Endothelial cell of umbilical vein (primary cell): ENCODE measurements around the gene NEB. TPM values are rescaled to one million over a fixed set of nuclear protein-coding genes. Genes with fewer than 3 reads are reported as not detected.

ENCODE experiments used
- BruUV-seq: library from RNA; stranded (reverse); fragments of 400-500 nt; replicated peaks from 2 replicates; lab custom pipeline; 2021; lab: Mats Ljungman, UMichigan
- CTCF ChIA-PET: fragments of 300-600, 350-600 bp; sonication (Branson Sonifier 250); formaldehyde crosslinking; loops from one replicate; lab custom pipeline; 2021; ENCODE audit warnings: antibody characterized with exemption, inconsistent platforms; lab: Charles Lee
- POLR2A ChIA-PET: fragments of 300-600, 350-600 bp; sonication (Branson Sonifier 250); formaldehyde crosslinking; loops from one replicate; lab custom pipeline; 2021; ENCODE audit warnings: antibody characterized with exemption, inconsistent platforms; lab: Charles Lee
- DNase-seq: peaks from one replicate; pipeline ENCODE4 v3.0.0-alpha.2; 2011; ENCODE audit warnings: low read depth, low spot score
- FAIRE-seq: peaks from 2 replicates; lab custom pipeline; 2011; peaks lifted over from hg19 to GRCh38; lab: Jason Lieb, UNC
- H2AFZ ChIP-seq: 2 replicates; pipeline ENCODE4 v1.6.0; 2012; ENCODE audit warnings: low read depth, low read length, control low read depth, inconsistent platforms
- H3K27ac ChIP-seq: 2 replicates; pipeline ENCODE4 v1.5.1; 2011; ENCODE audit warnings: low read depth, mild to moderate bottlenecking, control low read depth, low read length, moderate library complexity; ENCODE audit not compliant: insufficient read depth
- H3K27me3 ChIP-seq, 2 experiments: 2 replicates each; pipeline versions ENCODE4 v1.6.0 to v1.6.1; 2011; ENCODE audit warnings: low read length in 2 of 2, mixed read lengths in 1 of 2; ENCODE audit not compliant: control insufficient read depth in 2 of 2, insufficient read depth in 2 of 2
- H3K36me3 ChIP-seq, 2 experiments: 2 replicates in 1 of 2; 3 replicates in 1 of 2; pipeline ENCODE4 v1.5.1; 2011; ENCODE audit warnings: low read length in 2 of 2, mild to moderate bottlenecking in 1 of 2, moderate library complexity in 1 of 2; ENCODE audit not compliant: control insufficient read depth in 2 of 2, insufficient read depth in 2 of 2; ENCODE audit errors: extremely low read depth in 1 of 2
- H3K4me1 ChIP-seq: 3 replicates; pipeline ENCODE4 v1.5.1; 2011; ENCODE audit warnings: mild to moderate bottlenecking, low read length; ENCODE audit not compliant: control insufficient read depth, insufficient read depth; ENCODE audit errors: extremely low read depth
- H3K4me2 ChIP-seq: 2 replicates; pipeline ENCODE4 v1.6.1; 2011; ENCODE audit warnings: low read length, control low read depth, mixed read lengths; ENCODE audit not compliant: insufficient read depth
- H3K4me3 ChIP-seq, 3 experiments: fragments of 200-600 bp in 1 of 3; sonication (generic), shearing (Covaris generic) in 1 of 3; replicated peaks in 1 of 3; 2 replicates each; pipeline ENCODE4 v1.5.1; 2011 to 2016; ENCODE audit warnings: control low read depth in 3 of 3, low read length in 3 of 3, mild to moderate bottlenecking in 2 of 3, inconsistent platforms in 1 of 3, low read depth in 1 of 3, moderate library complexity in 1 of 3; ENCODE audit not compliant: insufficient read depth in 1 of 3
- H3K79me2 ChIP-seq: 2 replicates; pipeline ENCODE4 v1.6.0; 2012; ENCODE audit warnings: low read length, inconsistent platforms; ENCODE audit not compliant: control insufficient read depth, insufficient read depth
- H3K9ac ChIP-seq: replicated peaks from 2 replicates; pipeline ENCODE3; 2011; ENCODE audit warnings: low read length, control low read depth; ENCODE audit not compliant: insufficient read depth; ENCODE audit errors: extremely low read depth
- H3K9me1 ChIP-seq: replicated peaks from 3 replicates; pipeline ENCODE4 v1.6.0; 2011; ENCODE audit warnings: mild to moderate bottlenecking, low read length; ENCODE audit not compliant: control insufficient read depth, insufficient read depth; ENCODE audit errors: extremely low read depth
- H3K9me3 ChIP-seq: replicated peaks from 2 replicates; pipeline ENCODE4 v1.5.1; 2012; ENCODE audit warnings: low read length, inconsistent platforms; ENCODE audit not compliant: control insufficient read depth, insufficient read depth
- H4K20me1 ChIP-seq: replicated peaks from 2 replicates; pipeline ENCODE3; 2011; ENCODE audit warnings: mild to moderate bottlenecking, low read length; ENCODE audit not compliant: control insufficient read depth, insufficient read depth; ENCODE audit errors: extremely low read depth
- EZH2 ChIP-seq: IDR thresholded peaks from 2 replicates; pipeline ENCODE4 v1.6.1; 2012; ENCODE audit warnings: borderline replicate concordance, low read depth, mild to moderate bottlenecking, moderate library complexity, low read length, inconsistent platforms; ENCODE audit not compliant: severe bottlenecking
- GATA2 ChIP-seq: IDR thresholded peaks from 2 replicates; pipeline ENCODE4 v1.7.0; 2011; ENCODE audit warnings: low read depth, mild to moderate bottlenecking, moderate library complexity, mixed read lengths, low read length; ENCODE audit not compliant: insufficient read length, insufficient read depth
- JUN ChIP-seq: IDR thresholded peaks from 2 replicates; pipeline ENCODE4 v1.6.1; 2011; ENCODE audit warnings: borderline replicate concordance, low read depth; ENCODE audit not compliant: insufficient read length, insufficient read depth
- MAX ChIP-seq: IDR thresholded peaks from 2 replicates; pipeline ENCODE4 v1.6.1; 2011; ENCODE audit not compliant: insufficient read depth, insufficient read length
- POLR2A ChIP-seq: IDR thresholded peaks from 2 replicates; pipeline ENCODE4 v1.6.1; 2012; ENCODE audit warnings: low read depth, mild to moderate bottlenecking, control low read depth, low read length
- POLR2AphosphoS5 ChIP-seq: IDR thresholded peaks from 2 replicates; pipeline ENCODE4 v1.6.1; 2012; ENCODE audit warnings: low read depth, mild to moderate bottlenecking, control low read depth, low read length, moderate library complexity; ENCODE audit not compliant: insufficient read depth
- dilution Hi-C: fragments of 300-500 bp; cut with MboI; formaldehyde crosslinking; loops from one replicate; pipeline ENCODE4 v1.15.0; 2019; ENCODE audit warnings: low sequenced_read_pairs; ENCODE audit not compliant: extremely low pct_ligation_motif_present
- intact Hi-C: fragments of 100-400 bp; cut with micrococcal nuclease; formaldehyde crosslinking; loops from one replicate; pipeline ENCODE4 v1.10.0; 2022
- polyA plus RNA-seq, 4 experiments: library from polyadenylated mRNA; depleted of rRNA in 3 of 4; stranded (reverse) in 3 of 4; unstranded in 1 of 4; fragments of >200 nt; gene quantifications; 2 replicates each; pipeline versions ENCODE4 v1.2.1 to v1.2.3, GENCODE V29; 2011 to 2012; ENCODE audit warnings: missing spikeins in 1 of 4
- total RNA-seq: library from RNA; stranded (reverse); gene quantifications from 2 replicates; pipeline ENCODE4 v1.2.3, GENCODE V29; 2021
- TF ChIP-seq, protein P1 (sequence below), 2 donors: IDR thresholded peaks; 1 replicate in 1 of 2; 2 replicates in 1 of 2; pipeline ENCODE4 v1.5.1; 2011; ENCODE audit warnings: low read length in 2 of 2, mild to moderate bottlenecking in 2 of 2, moderate library complexity in 2 of 2, control low read depth in 1 of 2, inconsistent platforms in 1 of 2, low read depth in 1 of 2; ENCODE audit not compliant: insufficient read depth in 1 of 2; ENCODE audit errors: extremely low read depth in 1 of 2

NEB gene
- total and polyA plus RNA-seq, 2 donors (not counting 3 experiments of a cell fraction or from before 2014, with no cell fraction given): 0.84 to 1.8 TPM

GRCh38 chr2:151552287-151552686 is 182.0 kb downstream of the NEB start:
- no peak overlapping the region for H3K4me2 ChIP-seq
- dilution Hi-C loops: no loop called here
- no peaks in the 10 kb centered on the region for H4K20me1 ChIP-seq
- H3K79me2 ChIP-seq: no peaks in the 10 kb centered on the region
- no peaks in the 10 kb centered on the region for H3K9me1 ChIP-seq
- POLR2A ChIA-PET: no interaction called here
- H3K4me3 ChIP-seq: no peak overlapping the region
- TF ChIP-seq POLR2A (no peak), POLR2AphosphoS5 (no peak)
- no TSS peak for BruUV-seq
- no peaks in the 10 kb centered on the region for H3K9me3 ChIP-seq
- H3K9ac ChIP-seq: no peak overlapping the region
- FAIRE-seq (no peak), DNase-seq (no peak)
- no peaks in the 10 kb centered on the region for H3K36me3 ChIP-seq
- H3K27me3 ChIP-seq: no peaks in the 10 kb centered on the region
- intact Hi-C loops: no loop called here
- H3K27ac ChIP-seq: no peak overlapping the region
- H2AFZ ChIP-seq: no peak overlapping the region
- H3K4me1 ChIP-seq: no peaks in the 10 kb centered on the region
- CTCF ChIA-PET: no interaction called here

- FAIRE-seq (no peak), DNase-seq (no peak)
- TF ChIP-seq, protein P1, sequence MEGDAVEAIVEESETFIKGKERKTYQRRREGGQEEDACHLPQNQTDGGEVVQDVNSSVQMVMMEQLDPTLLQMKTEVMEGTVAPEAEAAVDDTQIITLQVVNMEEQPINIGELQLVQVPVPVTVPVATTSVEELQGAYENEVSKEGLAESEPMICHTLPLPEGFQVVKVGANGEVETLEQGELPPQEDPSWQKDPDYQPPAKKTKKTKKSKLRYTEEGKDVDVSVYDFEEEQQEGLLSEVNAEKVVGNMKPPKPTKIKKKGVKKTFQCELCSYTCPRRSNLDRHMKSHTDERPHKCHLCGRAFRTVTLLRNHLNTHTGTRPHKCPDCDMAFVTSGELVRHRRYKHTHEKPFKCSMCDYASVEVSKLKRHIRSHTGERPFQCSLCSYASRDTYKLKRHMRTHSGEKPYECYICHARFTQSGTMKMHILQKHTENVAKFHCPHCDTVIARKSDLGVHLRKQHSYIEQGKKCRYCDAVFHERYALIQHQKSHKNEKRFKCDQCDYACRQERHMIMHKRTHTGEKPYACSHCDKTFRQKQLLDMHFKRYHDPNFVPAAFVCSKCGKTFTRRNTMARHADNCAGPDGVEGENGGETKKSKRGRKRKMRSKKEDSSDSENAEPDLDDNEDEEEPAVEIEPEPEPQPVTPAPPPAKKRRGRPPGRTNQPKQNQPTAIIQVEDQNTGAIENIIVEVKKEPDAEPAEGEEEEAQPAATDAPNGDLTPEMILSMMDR (IDR thresholded peaks at IDR 0.05; ENCODE audit: extremely low read depth in 1 of 2, insufficient read depth in 1 of 2, low read depth in 1 of 2, low read length in 2 of 2): no peak
- TF ChIP-seq MAX (no peak), JUN (no peak), GATA2 (no peak), EZH2 (no peak), POLR2A (no peak)
- Histone ChIP-seq H3K9ac (no peak overlapping the region), H3K4me1 (no peaks in the 10 kb centered on the region), H3K4me3 (no peak overlapping the region), H3K27me3 (no peaks in the 10 kb centered on the region), H4K20me1 (no peaks in the 10 kb centered on the region), H3K9me3 (no peaks in the 10 kb centered on the region), H2AFZ (no peak overlapping the region), H3K36me3 (no peaks in the 10 kb centered on the region), H3K27ac (no peak overlapping the region), H3K9me1 (no peaks in the 10 kb centered on the region), H3K4me2 (no peak overlapping the region), H3K79me2 (no peaks in the 10 kb centered on the region)
- dilution Hi-C loops: no loop called here
- CTCF ChIA-PET: no interaction called here
- intact Hi-C loops: no loop called here
- no TSS peak for BruUV-seq
- POLR2A ChIA-PET: no interaction called here
Observed at GRCh38 chr2:151551556-151551955, 182.7 kb downstream of the NEB start.
